H1 (cell line): Measurements from ENCODE around the gene DAPK2. TPM values are rescaled to one million over a fixed set of nuclear protein-coding genes. Genes with fewer than 3 reads are reported as not detected.

Experiments used
- CTBP2 ChIP-seq: IDR thresholded peaks from 2 replicates; pipeline ENCODE4 v1.7.0; 2011; ENCODE audit warnings: borderline replicate concordance, mild to moderate bottlenecking, moderate library complexity, mixed read lengths, low read length; ENCODE audit not compliant: insufficient read depth, insufficient read length
- polyA plus RNA-seq, 7 experiments: library from polyadenylated mRNA; depleted of rRNA in 3 of 7; stranded (reverse) in 5 of 7; unstranded in 2 of 7; fragments of >200 nt in 5 of 7; fragments of 200-250 nt in 2 of 7; gene quantifications; 1 replicate in 5 of 7; 2 replicates in 1 of 7; 4 replicates in 1 of 7; pipeline versions ENCODE4 v1.2.1 to v1.2.3, GENCODE V29; 2011 to 2013; ENCODE audit warnings: missing spikeins in 2 of 7, mixed read lengths in 2 of 7
- total RNA-seq: library from RNA; stranded (reverse); fragmentation: NEBNext Ultra II Directional; extraction: Animal tissue kit (Norgen Biotek cat#: 25700); gene quantifications from 2 replicates; pipeline ENCODE4 v1.2.1, GENCODE V29; 2021

DAPK2 gene
- total and polyA plus RNA-seq, 2 of the 8 experiments (the other 6 are each of a cell fraction or from before 2014, with no cell fraction given): 1.8 to 2.9 TPM

DNA sequence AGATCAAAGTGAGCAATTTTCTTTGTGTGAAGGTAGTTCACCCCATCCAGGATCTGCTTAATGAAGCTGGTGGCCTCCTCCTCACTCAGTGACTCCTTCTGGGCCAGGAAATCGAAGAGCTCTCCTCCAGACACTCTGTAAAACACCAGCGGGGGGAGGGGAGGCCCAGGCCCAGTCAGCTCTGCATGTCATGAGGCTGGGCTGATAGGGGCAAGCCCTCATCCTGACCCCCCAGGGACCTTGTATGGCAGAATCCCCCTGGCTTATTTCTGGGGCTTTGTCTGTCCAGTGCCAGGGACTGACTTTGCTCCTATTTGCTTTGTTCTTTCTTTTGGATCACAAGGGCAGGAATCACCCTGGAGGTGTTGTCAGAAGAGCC lies 74.9 kb downstream of the DAPK2 start (continued):
- TF ChIP-seq CTBP2: no peak
